ENCODE measurements around the gene PLEKHA3. TPM values are rescaled to one million over a fixed set of nuclear protein-coding genes. Genes with fewer than 3 reads are reported as not detected.

PLEKHA3 gene
- total and polyA plus RNA-seq, 8 donors: 1.7 to 36.2 (median 4.8) TPM

DNA sequence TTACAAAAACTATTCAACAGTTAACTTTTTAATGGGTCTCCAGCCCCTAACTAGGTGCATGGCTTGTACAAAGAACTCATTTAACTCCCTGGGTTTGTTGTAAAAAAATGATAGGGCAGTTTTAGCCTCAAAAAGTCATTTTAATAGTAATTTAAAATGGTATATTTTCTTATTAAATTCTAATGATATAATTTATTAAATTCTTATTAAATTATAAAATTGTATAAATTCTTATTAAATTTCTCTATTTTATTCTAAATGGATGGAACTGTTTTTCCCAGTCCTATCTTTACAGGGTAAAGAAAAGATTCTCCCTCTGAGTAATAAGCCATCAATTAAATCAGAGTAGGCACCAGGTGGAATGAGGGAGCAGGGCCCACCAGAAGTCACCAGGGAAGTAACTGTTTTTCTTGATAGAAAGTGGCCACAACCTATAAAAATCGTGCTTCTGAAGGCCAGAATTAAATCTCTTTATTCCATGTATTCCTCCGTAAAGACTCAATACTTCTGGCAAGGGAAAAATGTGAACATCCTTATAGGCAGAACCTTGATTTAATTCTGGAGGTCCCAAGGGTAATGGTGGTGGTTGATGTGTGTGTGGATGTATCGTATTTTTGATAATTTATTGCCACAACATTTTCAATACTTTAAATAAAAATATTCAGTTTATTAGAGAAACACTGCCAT lies 2.7 kb upstream of the PLEKHA3 start:
- WGBS, 5 donors: 5 to 15% (median 8%) methylated on average over 3 of the region's 3 CpGs
- H3K36me3 ChIP-seq: no peaks in the 10 kb centered on the region
- no peaks in the 10 kb centered on the region for H3K9me3 ChIP-seq
- H3K4me1 ChIP-seq: peaks cover 30 to 47% (median 40%) of the 10 kb centered on the region in 4 donors
- intact Hi-C loops (cut with DNase I; ENCODE audit: low total_unique reads): no loop called here
- no peak for DNase-seq
- TF ChIP-seq CTCF (IDR thresholded peaks at IDR 0.05) (no peak), POLR2A (IDR thresholded peaks at IDR 0.05) (no peak), EP300 (IDR thresholded peaks at IDR 0.05) (no peak), POLR2AphosphoS5 (IDR thresholded peaks at IDR 0.05) (no peak)
- peak overlapping the region; percentile 56 to 69 (median 62) for H3K4me3 ChIP-seq
- peak overlapping the region in 4 of 5 donors; percentile 92 to 97 (median 96) for H3K27ac ChIP-seq
- no peaks in the 10 kb centered on the region for H3K27me3 ChIP-seq

DNA sequence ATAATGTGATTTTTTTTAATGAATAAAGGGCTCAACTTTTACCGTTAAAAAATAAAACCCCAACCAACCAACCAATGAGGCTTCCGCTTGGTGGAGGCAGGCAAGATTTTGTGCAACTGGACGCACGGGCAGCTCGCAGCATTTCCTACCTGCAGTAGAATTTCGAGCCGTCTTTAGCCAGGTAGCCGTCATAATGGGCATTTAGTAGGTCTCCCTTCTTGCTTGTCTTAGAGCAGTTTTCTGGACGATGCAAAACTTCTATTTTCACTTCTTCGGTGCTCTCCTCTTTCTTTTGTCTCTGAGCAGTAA lies 2.2 kb upstream of the PLEKHA3 start:
- intact Hi-C loops (cut with DNase I; ENCODE audit: low total_unique reads): no loop called here
- Histone ChIP-seq H3K27me3 (no peaks in the 10 kb centered on the region), H3K36me3 (no peaks in the 10 kb centered on the region), H3K9me3 (no peaks in the 10 kb centered on the region), H3K4me3 (peak overlapping the region; percentile 56 to 69 (median 62)), H3K4me1 (peaks cover 34 to 52% (median 45%) of the 10 kb centered on the region in 4 donors), H3K27ac (peak overlapping the region; percentile 86 to 97 (median 95))
- no peak for DNase-seq
- TF ChIP-seq CTCF (IDR thresholded peaks at IDR 0.05) (no peak), POLR2AphosphoS5 (IDR thresholded peaks at IDR 0.05) (no peak), POLR2A (IDR thresholded peaks at IDR 0.05) (no peak)
- 0 to 1% (median 1%) methylated on average over 10 of the region's 10 CpGs for WGBS, 5 donors

DNA sequence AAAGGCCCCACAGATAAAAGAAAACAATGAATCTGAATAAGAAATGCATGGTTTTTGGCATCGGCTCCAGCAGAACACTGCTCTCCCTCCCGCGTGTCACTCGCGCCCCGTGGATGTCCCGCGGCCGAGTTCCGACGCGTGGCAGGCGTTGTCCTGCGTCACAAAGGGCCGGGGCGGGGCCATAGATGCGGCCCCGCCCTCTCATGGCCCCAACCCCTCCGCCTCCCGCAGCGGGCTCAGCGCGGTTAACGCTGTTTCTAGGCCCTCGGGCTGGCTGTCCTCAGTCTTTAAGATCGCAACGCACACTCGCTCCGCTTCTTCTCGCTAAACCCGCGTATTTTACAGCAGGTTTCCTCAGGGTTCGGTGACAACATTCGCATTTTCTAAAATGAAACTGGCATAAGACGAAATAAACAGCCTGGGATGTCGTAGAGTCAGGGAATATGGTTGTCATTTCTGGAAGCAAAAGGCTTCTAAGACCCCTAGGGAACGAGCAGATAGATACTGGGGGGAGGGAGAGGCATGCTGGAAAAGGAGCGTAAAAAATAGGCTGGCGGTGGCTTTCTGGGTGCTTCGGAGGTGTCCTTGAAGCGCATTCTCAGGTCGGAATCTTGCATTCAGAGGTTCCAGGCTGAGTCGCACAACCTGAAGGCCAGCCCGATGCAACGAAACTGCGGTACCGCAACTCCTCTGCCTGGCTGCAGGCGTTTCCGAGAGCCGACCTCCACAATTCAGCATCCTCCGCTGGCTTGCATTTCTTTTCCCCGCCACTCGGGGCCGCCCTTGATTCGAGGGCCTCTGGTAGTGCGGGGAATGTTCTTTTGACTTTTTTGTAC lies 1.6 kb upstream of the PLEKHA3 start, which contains the start of gene FKBP7:
FKBP7 (minus strand) TSS at position 162 of the 836 bp plus-strand sequence; CDS start at position 61, 101 bp downstream.
- H3K4me3 ChIP-seq: peak within 1 kb of the TSS; percentile 56 to 69 (median 62)
- WGBS, 5 donors: 2% methylated on average over 52 to 56 of the region's 56 CpGs
- peaks cover 39 to 58% (median 50%) of the 10 kb centered on the region in 4 donors for H3K4me1 ChIP-seq
- H3K27me3 ChIP-seq: no peaks in the 10 kb centered on the region
- intact Hi-C loops (cut with DNase I; ENCODE audit: low total_unique reads): no loop called here
- peak; percentile 88 to 96 for DNase-seq
- H3K9me3 ChIP-seq: no peaks in the 10 kb centered on the region
- no peaks in the 10 kb centered on the region for H3K36me3 ChIP-seq
- TF ChIP-seq EP300 (IDR thresholded peaks at IDR 0.05) (no peak), POLR2AphosphoS5 (IDR thresholded peaks at IDR 0.05) (peak; percentile 86 to 88 (median 87)), POLR2A (IDR thresholded peaks at IDR 0.05) (peak in 2 of 4 donors; percentile 6 to 72), CTCF (IDR thresholded peaks at IDR 0.05) (peak in 5 of 7 experiments; percentile 60 to 85 (median 71))
- peak within 1 kb of the TSS; percentile 86 to 97 (median 95) for H3K27ac ChIP-seq

DNA sequence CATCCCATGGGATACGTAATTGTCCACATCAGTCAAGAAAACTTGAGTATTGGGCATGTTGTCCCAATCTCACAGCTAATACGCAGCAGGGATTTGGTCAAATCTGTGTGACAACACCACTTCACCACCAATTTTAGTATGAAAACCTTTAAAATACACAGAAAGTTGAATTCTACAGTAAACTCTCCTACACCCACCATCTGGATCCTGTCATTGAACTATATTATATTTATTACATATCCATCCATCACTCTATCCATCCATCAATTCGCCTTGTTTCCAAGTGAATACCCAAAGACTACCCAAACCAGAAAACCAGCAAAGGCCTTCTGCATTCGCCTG lies 1.0 kb upstream of the PLEKHA3 start:
- H3K9me3 ChIP-seq: no peaks in the 10 kb centered on the region
- intact Hi-C loops (cut with DNase I; ENCODE audit: low total_unique reads): no loop called here
- peak overlapping the region; percentile 86 to 97 (median 95) for H3K27ac ChIP-seq
- H3K36me3 ChIP-seq: no peaks in the 10 kb centered on the region
- no peaks in the 10 kb centered on the region for H3K27me3 ChIP-seq
- 46 to 56% (median 51%) methylated on average over 4 of the region's 4 CpGs for WGBS, 5 donors
- no peak for DNase-seq
- no peak for TF ChIP-seq POLR2A (IDR thresholded peaks at IDR 0.05)
- TF ChIP-seq POLR2AphosphoS5 (IDR thresholded peaks at IDR 0.05): no peak
- TF ChIP-seq CTCF (IDR thresholded peaks at IDR 0.05): no peak
- TF ChIP-seq EP300 (IDR thresholded peaks at IDR 0.05): no peak
- peaks cover 45 to 64% (median 56%) of the 10 kb centered on the region in 4 donors for H3K4me1 ChIP-seq
- peak overlapping the region; percentile 56 to 69 (median 62) for H3K4me3 ChIP-seq

Data from stomach (tissue), 9 donors.